ENCODE data around the gene ST6GALNAC1.
"Not testable (repeated sequence)": the region's sequence is repeated elsewhere in the genome, so short reads cannot be mapped to it uniquely, and the experiment has no call there.

The ST6GALNAC1 gene

GRCh38 chr17:76611080-76611749 is 32.3 kb downstream of the ST6GALNAC1 start:
- DNase-seq, result peak in 1 of 3 donors; percentile 18

- not testable (repeated sequence) for DNase-seq
These were observed 36.9 kb downstream of the ST6GALNAC1 start for GRCh38 chr17:76606685-76607084.

GRCh38 chr17:76601065-76601464 is 42.5 kb downstream of the ST6GALNAC1 start:
- DNase-seq, result no peak

GRCh38 chr17:76599694-76600460 is 43.7 kb downstream of the ST6GALNAC1 start:
- DNase-seq, result peak; percentile 87 to 98 (median 95)

- DNase-seq, result peak; percentile 89 to 99 (median 96)
These were observed 45.5 kb downstream of the ST6GALNAC1 start for GRCh38 chr17:76598004-76598439.

GRCh38 chr17:76597156-76598003 is 46.2 kb downstream of the ST6GALNAC1 start:
- DNase-seq, result peak; percentile 93 to 94 (median 94)

GRCh38 chr17:76594690-76595089 is 48.9 kb downstream of the ST6GALNAC1 start:
- no peak for DNase-seq

GRCh38 chr17:76593959-76594358 is 49.6 kb downstream of the ST6GALNAC1 start:
- DNase-seq, result no peak

- DNase-seq, result no peak
These were observed 50.2 kb downstream of the ST6GALNAC1 start for GRCh38 chr17:76593384-76593826.

GRCh38 chr17:76588182-76588581 is 55.4 kb downstream of the ST6GALNAC1 start:
- DNase-seq, result no peak

- DNase-seq, result no peak
These were observed 56.6 kb downstream of the ST6GALNAC1 start for GRCh38 chr17:76586741-76587487.

GRCh38 chr17:76585649-76586593 is 57.6 kb downstream of the ST6GALNAC1 start, which contains the start of gene ST6GALNAC2:
Gene ST6GALNAC2, minus strand, starts transcription at chr17:76585860. Its CDS starts 52 bp downstream, at chr17:76585808.
- peak; percentile 82 to 94 (median 87) for DNase-seq

GRCh38 chr17:76585033-76585648 is 58.4 kb downstream of the ST6GALNAC1 start:
- DNase-seq, result peak; percentile 51 to 74 (median 59)

- DNase-seq, result no peak
These were observed 59.0 kb downstream of the ST6GALNAC1 start for GRCh38 chr17:76584427-76585032.

- DNase-seq, result no peak
These were observed 60.9 kb downstream of the ST6GALNAC1 start for GRCh38 chr17:76582660-76583059.

GRCh38 chr17:76581515-76581914 is 62.0 kb downstream of the ST6GALNAC1 start:
- no peak for DNase-seq

GRCh38 chr17:76579281-76579680 is 64.3 kb downstream of the ST6GALNAC1 start:
- peak; percentile 49 to 67 (median 50) for DNase-seq

- no peak for DNase-seq
These were observed 65.2 kb downstream of the ST6GALNAC1 start for GRCh38 chr17:76578376-76578775.

GRCh38 chr17:76577876-76578275 is 65.7 kb downstream of the ST6GALNAC1 start:
- DNase-seq, result no peak

GRCh38 chr17:76576189-76576588 is 67.4 kb downstream of the ST6GALNAC1 start:
- peak in 1 of 3 donors; percentile 22 for DNase-seq

Data from suppressor macrophage treated with lipopolysaccharide for 1 hour (primary cell).